AG04450 (cell line): ENCODE data around the gene ADORA2A. TPM values are rescaled to one million over a fixed set of nuclear protein-coding genes. Genes with fewer than 3 reads are reported as not detected.

Experiments
- CTCF ChIA-PET: fragments of 300-600, 350-600 bp; formaldehyde crosslinking; extraction: SDS; loops from one replicate; lab custom pipeline; 2022; ENCODE audit warnings: antibody characterized with exemption, inconsistent platforms; lab: Charles Lee
- POLR2A ChIA-PET: fragments of 350-600 bp; formaldehyde crosslinking; extraction: SDS; loops from one replicate; lab custom pipeline; 2021; ENCODE audit warnings: antibody characterized with exemption, inconsistent platforms; lab: Yijun Ruan, JAX
- DNase-seq: peaks from one replicate; pipeline ENCODE4 v3.0.0-alpha.2; 2011; ENCODE audit warnings: low read depth, low spot score
- H3K27ac ChIP-seq: one replicate; pipeline ENCODE4 v1.5.1; 2012; ENCODE audit warnings: low read depth, low read length, control low read depth
- H3K27me3 ChIP-seq: one replicate; pipeline ENCODE4 v1.6.0; 2012; ENCODE audit warnings: low read length; ENCODE audit not compliant: control insufficient read depth, insufficient read depth
- H3K4me3 ChIP-seq: 2 replicates; pipeline ENCODE4 v1.5.1; 2011; ENCODE audit warnings: mild to moderate bottlenecking, low read depth, low read length, control low read depth
- H3K9me3 ChIP-seq: 2 replicates; pipeline ENCODE4 v1.5.1; 2012; ENCODE audit warnings: low read length; ENCODE audit not compliant: control insufficient read depth, insufficient read depth
- polyA plus RNA-seq: library from polyadenylated mRNA; depleted of rRNA; stranded (reverse); fragments of >200 nt; gene quantifications from 2 replicates; pipeline ENCODE4 v1.2.3, GENCODE V29; 2011
- TF ChIP-seq, protein P1 (sequence below): IDR thresholded peaks from 2 replicates; pipeline ENCODE4 v1.5.1; 2011; ENCODE audit warnings: low read depth, low read length, control low read depth, inconsistent platforms

The ADORA2A gene
- polyA plus RNA-seq, 1 experiment = 0.19 TPM

DNA sequence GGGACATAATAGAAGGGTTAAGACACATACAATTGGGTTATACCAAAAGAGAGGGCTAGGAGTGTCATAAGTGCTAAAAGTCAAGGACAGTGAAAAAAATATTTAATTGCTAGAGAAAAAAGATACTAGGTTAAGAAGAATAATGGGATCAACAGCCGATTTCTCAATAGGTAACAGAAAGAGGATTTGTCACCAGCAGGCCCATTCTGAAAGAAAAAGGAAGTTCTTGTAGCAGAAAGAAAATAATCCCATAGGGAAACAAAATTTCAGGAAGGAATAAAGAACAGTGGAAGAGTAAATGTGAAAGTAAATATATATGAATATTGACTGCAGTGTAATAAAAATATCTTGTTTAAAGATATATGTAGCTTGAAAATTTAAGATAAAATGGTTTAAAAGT lies 43.3 kb upstream of the ADORA2A start:
- Histone ChIP-seq H3K9me3 (no peaks in the 10 kb centered on the region), H3K4me3 (no peak overlapping the region), H3K27me3 (no peaks in the 10 kb centered on the region), H3K27ac (no peak overlapping the region)
- CTCF ChIA-PET = no interaction called here
- no peak for DNase-seq
- POLR2A ChIA-PET = interaction anchor here (0.7 kb wide), 1 partner anchor 114 kb away, joined by 6 read pairs; no protein-coding TSS in a partner anchor
- TF ChIP-seq, protein P1, sequence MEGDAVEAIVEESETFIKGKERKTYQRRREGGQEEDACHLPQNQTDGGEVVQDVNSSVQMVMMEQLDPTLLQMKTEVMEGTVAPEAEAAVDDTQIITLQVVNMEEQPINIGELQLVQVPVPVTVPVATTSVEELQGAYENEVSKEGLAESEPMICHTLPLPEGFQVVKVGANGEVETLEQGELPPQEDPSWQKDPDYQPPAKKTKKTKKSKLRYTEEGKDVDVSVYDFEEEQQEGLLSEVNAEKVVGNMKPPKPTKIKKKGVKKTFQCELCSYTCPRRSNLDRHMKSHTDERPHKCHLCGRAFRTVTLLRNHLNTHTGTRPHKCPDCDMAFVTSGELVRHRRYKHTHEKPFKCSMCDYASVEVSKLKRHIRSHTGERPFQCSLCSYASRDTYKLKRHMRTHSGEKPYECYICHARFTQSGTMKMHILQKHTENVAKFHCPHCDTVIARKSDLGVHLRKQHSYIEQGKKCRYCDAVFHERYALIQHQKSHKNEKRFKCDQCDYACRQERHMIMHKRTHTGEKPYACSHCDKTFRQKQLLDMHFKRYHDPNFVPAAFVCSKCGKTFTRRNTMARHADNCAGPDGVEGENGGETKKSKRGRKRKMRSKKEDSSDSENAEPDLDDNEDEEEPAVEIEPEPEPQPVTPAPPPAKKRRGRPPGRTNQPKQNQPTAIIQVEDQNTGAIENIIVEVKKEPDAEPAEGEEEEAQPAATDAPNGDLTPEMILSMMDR = no peak

DNA sequence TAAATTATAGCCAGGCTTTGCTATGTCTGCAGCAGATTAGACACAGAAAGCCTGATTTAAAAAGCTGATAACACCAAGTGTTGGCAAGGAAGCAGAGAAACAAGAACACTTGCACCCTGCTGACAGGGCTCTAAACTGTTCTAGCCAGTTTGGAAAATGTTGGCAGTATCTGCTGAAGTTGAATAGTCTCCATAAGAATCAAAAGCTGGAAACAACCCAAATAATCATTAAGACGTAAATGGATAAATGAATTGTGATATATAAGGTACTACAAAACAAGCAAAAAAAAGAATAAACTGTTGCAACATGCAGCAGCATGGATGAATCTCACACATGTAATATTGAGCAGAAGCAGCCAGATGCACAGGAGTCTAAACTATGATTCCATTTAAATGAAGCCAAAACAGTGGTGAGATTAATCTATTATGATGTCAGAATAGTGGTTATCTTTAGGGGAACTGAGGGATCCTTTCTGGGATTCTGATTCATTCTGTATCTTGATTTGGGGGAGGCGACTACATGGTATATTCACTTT lies 40.4 kb upstream of the ADORA2A start:
- Histone ChIP-seq H3K27me3 (no peaks in the 10 kb centered on the region), H3K4me3 (no peak overlapping the region), H3K27ac (no peak overlapping the region), H3K9me3 (no peaks in the 10 kb centered on the region)
- ChIA-PET POLR2A (no interaction called here), CTCF (no interaction called here)
- TF ChIP-seq, protein P1 = no peak
- no peak for DNase-seq

DNA sequence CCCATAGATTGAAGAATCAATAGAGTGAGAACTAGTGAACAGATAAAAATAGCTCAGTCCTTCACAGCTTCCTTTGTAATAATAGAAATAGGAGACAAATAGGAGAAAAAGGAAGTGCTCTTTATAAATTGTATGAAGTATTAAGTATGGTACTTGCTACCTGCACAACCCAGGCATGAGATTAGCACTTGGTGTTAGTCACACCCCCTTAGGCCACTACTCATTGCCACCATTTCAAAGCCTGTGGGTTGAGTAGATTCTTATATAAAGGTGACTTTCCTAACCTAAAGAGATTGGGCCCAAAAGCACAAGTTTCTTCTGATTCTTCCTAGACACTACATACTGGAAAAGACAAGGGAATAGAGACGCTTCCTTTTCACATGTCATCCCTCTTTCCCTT lies 37.7 kb upstream of the ADORA2A start:
- TF ChIP-seq, protein P1 = no peak
- CTCF ChIA-PET = no interaction called here
- H3K27ac ChIP-seq = no peak overlapping the region

DNA sequence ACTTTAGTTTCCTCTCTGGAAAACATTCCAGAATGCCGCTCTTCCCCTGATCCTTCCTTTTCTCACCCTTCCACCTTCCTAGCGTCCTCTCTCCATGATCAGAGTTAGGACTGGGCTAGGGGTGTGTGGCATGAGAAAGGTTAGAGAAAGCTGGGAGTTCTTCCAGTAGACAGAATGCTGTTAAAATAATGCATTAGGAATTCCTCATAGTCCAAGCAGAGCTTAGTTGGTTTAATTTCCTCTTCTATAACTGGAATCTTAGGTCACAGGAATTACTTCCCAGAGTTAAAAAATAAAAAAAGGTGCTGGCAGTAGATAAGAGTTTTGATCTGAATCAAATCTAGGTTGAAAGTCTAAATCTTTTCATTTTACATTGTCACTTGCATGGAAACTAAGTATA lies 37.2 kb upstream of the ADORA2A start:
- Histone ChIP-seq H3K27ac (no peak overlapping the region), H3K4me3 (no peak overlapping the region), H3K27me3 (no peaks in the 10 kb centered on the region), H3K9me3 (no peaks in the 10 kb centered on the region)
- no peak for DNase-seq
- ChIA-PET CTCF (interaction anchor here (0.6 kb wide), 2 partner anchors 108 to 540 kb away, joined by 3 read pairs; no protein-coding TSS in a partner anchor), POLR2A (no interaction called here)
- TF ChIP-seq, protein P1 = no peak

More for the DNA sequence above, 37.7 kb upstream of the ADORA2A start:
- no peak for DNase-seq
- Histone ChIP-seq H3K27me3 (no peaks in the 10 kb centered on the region), H3K4me3 (no peak overlapping the region), H3K9me3 (no peaks in the 10 kb centered on the region)
- POLR2A ChIA-PET = no interaction called here

DNA sequence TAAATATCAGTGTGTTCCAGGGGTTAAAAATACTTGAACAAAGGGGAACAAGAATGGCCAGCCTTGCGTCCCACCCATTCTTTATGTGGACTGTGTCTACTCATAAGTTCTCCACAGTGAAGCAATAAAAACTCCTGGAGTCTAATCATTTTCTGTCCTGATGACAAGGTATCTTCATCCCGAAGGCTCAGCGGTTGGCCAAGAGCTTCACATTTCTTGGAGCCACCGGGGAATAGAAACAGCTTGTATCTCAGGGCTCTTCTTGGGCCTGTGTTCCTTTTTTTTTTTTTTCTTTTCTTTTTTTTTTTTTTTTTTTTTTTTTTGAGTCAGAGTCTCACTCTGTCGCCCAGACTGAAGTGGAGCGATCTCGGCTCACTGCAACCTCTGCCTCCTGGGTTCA lies 36.8 kb upstream of the ADORA2A start:
- ChIA-PET POLR2A (no interaction called here), CTCF (interaction anchor here (0.6 kb wide), 2 partner anchors 108 to 541 kb away, joined by 3 read pairs; no protein-coding TSS in a partner anchor)
- no peak overlapping the region for H3K27ac ChIP-seq
- DNase-seq = no peak
- H3K27me3 ChIP-seq = no peaks in the 10 kb centered on the region
- no peaks in the 10 kb centered on the region for H3K9me3 ChIP-seq
- no peak overlapping the region for H3K4me3 ChIP-seq
- TF ChIP-seq, protein P1 = no peak
